Stimulated activated CD8-positive, alpha-beta memory T cell treated with anti-CD3 and anti-CD28 coated beads, Interleukin-4, amount 100 ng/mL, for 4 hours (primary cell): Measurements from ENCODE around the gene NHEJ1.

Experiments used
- DNase-seq, 2 donors: peaks; one replicate each; pipeline ENCODE4 v3.0.0-alpha.2; 2020; ENCODE audit warnings: low read depth in 2 of 2, low spot score in 1 of 2

NHEJ1 gene

DNA sequence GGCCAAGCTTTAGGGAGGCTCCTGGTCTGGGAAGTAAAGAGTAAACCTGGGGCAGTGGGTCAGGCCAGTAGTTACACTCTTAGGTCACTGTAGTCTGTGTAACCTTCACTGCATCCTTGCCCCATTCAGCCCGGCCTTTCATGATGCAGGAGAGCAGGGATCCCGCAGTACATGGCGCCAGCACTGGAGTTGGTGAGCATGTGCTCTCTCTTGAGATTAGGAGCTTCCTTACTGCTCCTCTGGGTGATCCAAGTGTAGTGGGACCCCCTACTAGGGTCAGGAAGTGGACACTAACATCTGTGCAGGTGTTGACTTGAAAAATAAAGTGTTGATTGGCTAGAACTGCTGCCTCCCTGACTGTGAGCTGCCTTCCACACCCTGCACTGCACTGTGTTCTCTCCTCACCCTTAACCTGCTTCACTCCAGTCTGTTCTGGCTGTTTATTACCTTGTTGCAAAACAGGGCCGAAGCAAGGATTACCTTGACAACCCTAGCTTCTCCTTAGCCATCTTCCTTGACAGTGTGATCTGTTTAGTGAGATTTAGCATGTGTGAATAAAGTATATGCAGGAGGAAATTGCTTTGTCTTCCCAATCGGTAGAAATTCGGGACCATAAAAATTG lies 22.6 kb upstream of the NHEJ1 start:
- DNase-seq: no peak

DNA sequence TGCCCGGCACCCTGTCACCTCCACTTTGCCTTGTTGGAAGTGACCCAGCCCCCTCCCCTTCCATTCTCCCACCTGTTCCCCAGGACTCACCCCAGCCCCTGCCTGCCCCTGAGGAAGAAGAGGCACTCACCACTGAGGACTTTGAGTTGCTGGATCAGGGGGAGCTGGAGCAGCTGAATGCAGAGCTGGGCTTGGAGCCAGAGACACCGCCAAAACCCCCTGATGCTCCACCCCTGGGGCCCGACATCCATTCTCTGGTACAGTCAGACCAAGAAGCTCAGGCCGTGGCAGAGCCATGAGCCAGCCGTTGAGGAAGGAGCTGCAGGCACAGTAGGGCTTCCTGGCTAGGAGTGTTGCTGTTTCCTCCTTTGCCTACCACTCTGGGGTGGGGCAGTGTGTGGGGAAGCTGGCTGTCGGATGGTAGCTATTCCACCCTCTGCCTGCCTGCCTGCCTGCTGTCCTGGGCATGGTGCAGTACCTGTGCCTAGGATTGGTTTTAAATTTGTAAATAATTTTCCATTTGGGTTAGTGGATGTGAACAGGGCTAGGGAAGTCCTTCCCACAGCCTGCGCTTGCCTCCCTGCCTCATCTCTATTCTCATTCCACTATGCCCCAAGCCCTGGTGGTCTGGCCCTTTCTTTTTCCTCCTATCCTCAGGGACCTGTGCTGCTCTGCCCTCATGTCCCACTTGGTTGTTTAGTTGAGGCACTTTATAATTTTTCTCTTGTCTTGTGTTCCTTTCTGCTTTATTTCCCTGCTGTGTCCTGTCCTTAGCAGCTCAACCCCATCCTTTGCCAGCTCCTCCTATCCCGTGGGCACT lies 21.9 kb upstream of the NHEJ1 start:
- DNase-seq: no peak

DNA sequence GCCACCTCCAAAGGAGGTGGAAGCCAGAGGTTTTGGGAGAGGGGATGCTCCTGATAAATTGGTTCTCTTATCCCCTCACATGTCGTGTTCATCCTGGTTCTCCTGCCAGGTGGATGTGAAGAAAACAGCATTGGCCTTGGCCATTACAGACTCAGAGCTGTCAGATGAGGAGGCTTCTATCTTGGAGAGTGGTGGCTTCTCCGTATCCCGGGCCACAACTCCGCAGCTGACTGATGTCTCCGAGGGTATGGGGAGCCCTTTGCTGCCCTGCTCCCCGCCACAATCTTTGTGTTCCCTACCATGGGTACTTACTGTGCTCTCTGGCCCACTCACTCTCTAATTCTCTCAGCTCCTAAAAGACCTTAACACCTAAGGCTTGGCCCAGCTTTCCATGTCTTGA lies 20.9 kb upstream of the NHEJ1 start:
- no peak for DNase-seq

DNA sequence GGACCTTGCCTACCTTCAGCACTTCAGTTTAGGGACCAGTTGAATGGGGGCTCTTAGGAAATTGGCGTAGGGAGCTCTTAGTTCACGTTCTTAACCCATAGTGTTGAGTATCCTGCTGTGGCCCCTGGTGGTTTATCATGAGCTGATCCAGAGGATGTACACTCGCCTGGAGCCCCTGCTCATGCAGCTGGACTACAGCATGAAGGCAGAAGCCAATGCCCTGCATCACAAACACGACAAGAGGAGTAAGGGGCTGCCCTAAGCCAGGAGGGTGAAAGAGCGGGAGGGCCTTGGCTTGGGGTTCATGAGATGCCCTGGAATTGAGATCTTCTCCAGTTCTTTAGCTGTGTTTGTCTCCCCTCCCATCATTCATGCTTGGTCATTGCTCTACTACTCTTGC lies 20.3 kb upstream of the NHEJ1 start:
- no peak for DNase-seq

DNA sequence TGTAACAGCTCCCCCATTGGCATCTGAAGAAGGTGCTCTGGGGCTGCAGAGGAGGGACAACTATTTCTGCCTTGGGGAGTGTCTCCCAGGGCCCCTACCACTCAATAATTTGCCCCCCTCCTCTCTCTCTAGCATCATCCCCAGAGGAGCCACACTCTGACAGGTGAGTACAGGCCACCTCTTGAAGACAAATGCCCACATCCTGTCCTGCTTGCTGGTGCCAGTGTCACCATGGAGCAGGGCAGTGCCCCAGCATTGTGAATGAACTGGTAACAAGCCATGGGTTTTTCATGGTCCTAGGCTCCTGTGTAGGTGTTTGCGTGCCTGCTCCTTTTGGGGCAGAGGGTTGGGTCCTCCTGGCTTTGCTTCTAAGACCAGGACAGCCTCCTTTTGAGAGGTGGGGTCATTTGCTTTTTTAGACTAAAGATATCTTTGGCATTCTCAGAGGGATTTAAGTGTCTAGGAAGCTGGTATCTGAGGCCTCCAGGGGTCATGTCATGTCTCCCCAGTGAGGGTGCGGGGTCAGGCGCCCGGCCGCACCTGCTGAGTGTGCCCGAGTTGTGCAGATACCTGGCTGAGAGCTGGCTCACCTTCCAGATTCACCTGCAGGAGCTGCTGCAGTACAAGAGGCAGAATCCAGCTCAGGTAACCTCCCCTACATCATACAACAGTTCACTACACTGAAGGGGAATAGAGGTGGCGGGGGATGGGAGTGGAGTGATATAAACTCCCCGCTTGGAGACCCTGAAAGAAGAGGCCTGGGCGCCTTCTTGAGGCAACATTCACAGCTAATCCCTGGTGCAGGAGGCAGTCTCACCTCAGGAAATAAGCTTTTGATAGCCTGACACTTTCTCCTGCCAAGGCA lies 19.2 kb upstream of the NHEJ1 start:
- DNase-seq: no peak

DNA sequence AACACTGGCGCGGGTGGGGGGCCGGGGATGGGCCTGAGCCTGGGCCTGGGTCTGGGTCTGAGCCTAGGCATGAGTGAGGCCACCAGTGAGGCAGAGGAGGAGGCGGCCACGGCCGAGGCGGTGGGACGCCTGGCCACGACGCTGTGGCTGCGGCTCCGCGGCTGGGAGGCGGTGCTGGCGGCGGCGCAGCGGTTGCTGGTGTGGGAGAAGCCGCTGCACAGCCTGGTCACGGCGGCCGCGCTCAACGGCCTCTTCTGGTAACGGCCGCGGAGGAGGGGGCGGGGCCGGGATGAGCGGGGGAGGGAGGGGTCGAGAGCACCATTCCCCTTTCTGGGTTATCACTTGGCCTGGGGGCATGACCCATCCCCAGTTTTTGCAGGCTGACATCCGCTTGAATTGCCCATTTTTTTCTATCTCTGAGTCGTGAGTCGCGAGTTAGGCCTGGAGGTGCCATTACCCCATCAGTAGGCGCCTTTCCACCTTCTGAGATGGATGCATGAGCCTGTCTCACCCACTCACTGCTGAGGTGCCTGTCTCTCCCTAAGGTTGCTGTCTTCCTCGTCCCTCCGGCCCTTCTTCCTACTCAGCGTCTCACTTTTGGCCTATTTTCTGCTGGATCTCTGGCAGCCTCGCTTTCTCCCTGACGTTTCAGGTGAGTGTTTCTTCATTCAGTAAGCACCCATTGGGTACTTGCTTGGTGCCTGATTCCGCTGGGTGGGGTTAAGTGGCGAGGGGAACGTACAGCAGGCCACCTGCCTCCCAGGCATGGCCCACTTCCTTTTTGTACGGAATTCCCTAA lies 18.0 kb upstream of the NHEJ1 start:
- no peak for DNase-seq

DNA sequence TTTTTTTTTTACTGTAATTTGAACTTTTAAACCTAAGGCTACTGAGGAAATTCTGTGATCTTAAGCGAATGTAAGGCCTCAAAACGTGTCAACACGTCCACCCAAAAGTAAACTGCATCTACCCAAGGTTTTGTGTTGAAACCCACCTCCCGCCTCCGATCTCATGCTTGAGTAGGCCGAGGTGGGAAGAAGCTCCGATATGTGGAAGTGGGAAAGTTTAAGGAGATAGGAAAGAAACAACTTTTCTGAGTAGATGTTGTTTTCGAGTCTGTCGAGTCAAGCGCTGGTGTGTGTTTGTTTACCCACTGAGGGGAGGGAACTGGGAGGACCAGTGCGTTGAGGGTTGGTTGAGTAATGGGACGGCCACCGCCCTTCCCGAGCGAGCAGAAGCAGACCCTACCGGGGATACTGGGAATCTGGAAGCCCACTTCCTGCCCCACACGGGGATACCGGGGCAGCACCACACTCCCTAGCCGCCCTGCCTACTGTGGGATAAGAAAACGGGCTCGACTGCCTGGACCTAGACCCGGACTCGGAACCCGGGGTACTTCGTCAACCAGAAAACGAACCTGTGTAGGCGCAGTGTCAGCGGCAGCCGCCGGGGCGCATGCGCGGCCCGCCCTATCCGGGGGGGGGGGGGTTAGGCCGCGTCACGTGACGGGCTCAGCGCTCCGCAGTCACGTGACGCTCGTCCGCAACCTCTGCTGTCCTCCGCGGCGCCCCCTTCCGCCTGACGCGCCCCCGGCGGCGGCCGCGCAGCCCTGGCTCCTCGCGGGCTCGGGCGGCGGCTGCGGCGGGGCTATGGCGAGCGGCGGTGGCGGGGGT lies 17.1 kb upstream of the NHEJ1 start, which contains the start of gene RETREG2:
TSS of gene RETREG2 (plus strand) at position 724 of the 825 bp plus-strand sequence. CDS start at position 802, 78 bp downstream.
- DNase-seq: peak; percentile 40 to 61

DNA sequence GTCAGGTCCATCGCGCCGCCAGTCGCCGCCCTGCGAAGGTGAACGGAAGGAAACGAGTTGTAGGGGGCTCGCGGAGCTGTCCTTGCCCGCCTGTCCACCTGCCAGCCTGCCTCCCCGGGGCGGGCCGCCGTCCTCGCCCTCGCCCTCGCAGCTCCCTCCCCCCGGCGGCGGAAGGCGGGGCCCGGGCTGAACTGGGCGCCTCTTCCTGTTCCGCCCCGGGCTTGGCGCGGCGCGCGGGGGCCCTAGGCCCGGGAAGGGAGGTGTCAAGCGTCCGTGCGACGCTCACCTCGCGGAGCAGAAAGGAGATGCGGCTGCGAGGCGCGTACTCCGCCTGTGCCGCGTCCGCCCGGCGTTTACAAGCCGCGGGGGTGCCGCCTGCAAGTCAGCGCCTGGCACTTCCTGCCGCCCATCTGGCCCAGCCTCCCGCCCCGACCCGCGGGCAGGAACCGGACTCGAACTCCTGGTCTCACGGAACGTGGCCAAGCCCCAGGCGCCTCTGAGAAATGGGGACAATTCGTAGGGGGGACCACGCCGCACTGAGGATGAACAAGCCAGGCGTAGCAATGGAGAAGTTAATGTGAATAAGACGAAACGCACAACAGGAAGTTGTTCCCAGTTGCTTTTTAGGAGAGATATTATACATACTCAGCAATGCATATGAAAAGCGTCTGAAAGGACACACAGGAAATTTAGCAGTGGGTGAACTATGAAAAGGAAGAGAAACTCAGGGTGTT lies 16.4 kb upstream of the NHEJ1 start, which contains the start of gene CNPPD1:
TSS of gene CNPPD1 (minus strand) at position 108 of the 734 bp plus-strand sequence. CDS start at position 11, 97 bp downstream.
- peak; percentile 48 to 67 for DNase-seq

DNA sequence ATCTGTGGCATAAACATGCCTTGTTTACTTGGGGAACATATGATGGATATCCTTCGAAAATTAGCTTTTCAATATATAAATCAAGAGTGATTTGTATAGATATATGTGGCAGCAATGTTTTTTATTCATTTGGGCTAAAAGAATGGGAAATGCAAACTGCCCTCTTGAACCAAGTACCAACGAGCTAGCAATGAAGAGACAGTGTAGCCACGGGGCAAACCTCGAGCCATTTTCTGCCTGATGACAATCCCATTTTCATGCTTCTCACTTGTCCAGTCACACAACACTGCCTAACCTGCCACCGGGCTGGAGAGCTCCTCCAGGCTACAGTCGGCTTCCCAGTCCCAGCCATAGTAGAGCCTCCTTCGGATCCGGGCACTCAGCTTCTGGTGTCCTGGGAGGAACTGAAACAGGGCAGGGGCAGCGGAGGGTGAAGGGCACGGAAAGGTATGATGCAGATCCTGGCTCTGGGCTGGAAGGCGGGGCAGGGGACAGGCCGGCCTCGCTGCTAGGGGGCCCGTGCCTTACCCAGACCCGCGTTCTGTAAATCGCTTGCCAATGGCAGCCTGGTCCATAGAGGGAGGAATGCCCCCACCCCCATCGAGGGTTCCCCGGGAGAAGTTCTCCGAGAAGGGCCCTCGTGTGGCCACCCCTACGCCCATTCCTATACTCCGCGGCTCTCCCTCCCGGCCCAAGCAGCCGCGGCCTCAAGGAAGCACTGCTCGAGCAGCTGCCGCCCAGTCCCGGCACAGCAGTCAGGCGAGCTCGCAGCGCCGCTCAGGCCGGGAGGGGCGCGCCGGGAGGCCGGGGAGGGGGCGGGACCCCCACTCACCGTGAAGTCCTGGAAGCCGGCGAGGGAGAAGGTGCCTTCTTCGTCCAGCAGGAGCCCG lies 15.6 kb upstream of the NHEJ1 start:
- DNase-seq: no peak

DNA sequence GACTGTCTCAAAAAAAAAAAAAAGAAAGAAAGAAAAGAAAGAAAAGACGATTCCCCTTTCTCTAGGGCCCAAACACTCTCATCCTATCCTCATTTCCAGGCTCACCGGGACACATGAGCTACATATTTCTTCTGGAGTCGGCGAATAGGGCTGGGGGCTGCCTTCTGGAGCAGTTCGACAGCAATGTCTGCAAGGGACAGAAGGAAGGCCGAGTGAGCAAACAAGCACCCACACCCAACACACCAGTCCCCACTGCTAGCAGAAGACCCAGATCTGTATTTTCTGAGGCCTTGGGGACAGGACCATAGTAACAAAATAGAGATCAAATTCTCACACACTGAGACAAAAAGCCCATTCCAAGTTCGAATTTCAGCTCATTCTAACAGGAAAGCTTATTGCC lies 14.9 kb upstream of the NHEJ1 start:
- no peak for DNase-seq

DNA sequence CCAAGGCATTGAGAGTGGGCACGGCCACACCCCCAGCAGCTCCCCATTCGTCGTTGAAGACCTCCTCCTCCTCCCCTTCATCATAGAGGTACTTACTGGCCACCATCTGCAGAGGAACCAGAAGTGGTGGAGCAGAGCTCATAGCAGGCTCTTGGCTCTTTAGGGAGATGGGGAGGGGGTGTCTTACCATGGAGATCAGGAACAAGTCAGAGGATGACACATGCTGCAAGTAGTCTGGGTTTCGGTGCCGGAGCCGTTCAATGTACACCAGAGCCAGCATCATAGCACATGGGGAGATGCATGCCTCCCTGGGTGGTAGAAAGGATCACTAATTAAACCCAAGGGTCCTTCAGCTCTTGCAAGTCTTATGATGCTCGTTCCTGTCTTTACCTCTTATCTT lies 14.2 kb upstream of the NHEJ1 start:
- DNase-seq: no peak

DNA sequence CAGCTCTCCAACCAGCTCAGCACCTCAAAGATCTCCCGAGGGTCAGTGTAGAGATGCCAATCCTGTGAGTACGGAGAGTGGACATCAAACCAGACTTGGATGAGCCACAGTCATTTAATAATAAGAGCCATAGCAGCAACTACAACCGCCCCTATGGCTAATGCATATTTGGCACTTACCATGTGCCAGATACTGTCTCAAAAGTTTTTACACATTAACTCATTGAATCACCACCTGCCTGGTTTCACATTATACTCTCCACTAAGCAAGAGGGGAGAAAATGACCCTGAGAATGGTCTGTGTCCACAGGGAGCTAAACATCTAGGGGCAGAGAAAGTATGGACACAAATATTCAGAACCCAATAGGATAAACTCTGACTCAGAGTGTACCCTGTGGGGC lies 13.5 kb upstream of the NHEJ1 start:
- no peak for DNase-seq

DNA sequence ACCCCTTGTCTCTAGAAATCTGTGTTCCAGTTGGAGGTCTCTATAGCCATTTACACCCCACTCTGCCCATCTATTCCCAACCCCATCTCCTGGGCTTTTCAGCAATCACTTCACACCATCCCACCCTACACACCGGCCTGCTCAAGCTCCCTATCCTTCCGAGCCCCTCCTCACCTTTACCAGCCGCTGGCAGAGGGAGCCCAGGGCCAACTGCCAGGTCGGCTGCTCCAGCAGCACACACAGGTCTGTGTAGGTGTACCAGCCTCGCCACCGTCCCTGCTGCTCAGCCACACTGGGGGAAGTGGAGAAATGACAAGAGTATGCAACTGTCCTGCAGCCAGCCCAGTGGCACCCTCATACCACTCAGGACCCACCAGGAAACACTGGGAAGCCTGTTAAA lies 12.6 kb upstream of the NHEJ1 start:
- no peak for DNase-seq

DNA sequence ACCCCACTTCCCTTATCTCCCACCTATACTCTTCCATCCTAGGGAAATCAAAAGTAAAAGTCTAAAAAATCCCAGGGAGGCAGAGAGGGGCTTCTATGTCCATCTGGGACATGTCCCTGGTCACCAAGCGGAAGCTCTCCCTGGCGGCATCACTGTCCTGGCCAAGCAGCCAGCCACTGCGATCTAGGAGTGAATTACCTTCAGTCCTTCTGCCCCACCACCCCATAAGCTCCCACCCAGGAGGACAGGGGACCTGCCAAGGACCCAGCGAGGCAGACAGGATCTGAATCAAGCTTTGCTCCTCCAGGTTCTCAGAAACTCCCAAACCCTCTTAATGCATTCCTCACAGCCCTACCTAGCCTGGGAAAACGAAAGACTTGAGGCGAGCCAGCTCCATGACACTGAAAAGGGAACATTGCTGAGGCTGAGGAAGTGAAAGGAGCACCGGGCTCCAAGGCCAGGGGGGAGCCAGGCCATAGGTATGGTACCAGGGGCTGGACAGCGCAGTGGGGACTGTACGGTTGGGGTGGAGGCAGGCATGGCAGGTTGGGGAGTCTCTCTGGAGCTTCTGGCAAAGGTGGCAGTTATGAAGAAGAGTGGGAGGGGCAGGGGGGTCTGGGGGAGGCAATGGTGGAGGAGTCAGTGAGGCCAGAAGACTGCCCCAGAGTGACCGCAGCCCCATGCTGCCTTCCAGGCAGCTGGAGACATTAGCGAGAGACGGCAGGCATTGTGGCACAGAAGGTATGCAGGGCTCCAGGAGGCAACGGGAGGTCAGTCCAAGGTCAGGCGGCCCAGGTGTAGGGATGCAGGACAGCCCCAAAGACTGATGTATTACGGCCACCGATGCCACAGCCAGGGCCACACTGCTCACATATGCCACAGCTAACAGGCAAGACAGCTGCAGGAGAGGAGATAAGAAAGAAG lies 11.9 kb upstream of the NHEJ1 start:
- no peak for DNase-seq

DNA sequence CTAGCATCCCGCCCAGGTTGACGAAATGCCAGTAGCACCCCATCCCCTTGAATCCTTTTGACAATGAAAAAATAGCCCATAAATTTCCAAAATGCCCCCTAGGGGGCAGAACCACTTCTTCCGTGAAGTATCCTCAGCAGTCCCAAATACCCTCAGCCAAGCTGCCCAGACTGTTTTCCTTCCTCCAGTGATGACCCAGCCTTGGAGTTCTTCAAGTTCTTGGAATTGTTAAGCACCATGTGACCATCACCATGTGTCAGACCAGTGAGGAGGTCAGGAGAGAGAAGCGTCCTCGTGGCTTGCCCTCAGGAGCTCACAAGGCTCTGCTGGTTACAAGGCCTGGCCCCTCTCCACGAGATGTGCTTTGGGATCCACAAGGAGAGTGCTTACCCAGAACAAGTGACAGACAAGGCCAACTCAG lies 10.6 kb upstream of the NHEJ1 start:
- no peak for DNase-seq

DNA sequence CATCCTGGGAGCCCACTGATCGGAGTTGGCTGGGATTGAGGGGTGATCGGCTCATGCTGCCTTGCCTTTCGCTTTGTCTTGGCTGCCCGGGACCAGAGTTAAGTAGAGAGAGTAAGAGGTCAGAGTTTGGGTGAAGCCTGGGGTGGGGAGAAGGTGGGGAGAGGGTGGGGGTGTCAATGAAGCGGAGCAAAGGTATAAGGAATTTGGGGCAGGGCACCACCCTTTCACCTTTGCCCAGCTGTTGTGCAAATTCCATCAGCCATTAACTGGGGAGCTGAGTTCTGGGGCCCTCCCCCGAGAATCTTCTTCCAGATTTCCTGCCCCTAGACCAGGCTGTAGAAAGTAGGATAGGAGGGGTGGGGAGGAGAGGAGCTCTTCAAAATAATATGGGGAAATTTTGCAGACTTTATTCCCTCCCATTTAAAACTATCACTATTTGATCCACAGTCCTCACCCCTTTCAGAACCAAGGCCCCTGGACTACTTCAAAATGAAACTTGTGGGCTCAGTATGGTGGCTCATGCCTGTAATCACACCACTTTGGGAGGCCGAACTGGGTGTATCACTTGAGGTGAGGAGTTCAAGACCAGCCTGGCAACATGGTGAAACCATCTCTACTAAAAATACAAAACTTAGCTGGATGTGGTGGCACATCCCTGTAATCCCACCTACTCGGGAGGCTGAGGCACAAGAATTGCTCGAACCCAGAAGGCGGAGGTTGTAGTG lies 9.5 kb upstream of the NHEJ1 start, which contains the start of gene SLC23A3:
TSS of gene SLC23A3 (minus strand) at position 100 of the 725 bp plus-strand sequence. CDS start at position 55, 45 bp downstream.
- DNase-seq: no peak
